ENCODE results near the gene SORL1.

- no peak for TF ChIP-seq EZH2 (IDR thresholded peaks at IDR 0.05; ENCODE audit: insufficient read depth, poor library complexity, severe bottlenecking)
- no peak for TF ChIP-seq EZH2phosphoT487 (IDR thresholded peaks at IDR 0.05; ENCODE audit: insufficient read depth, low read depth)
These were observed 196.2 kb downstream of the SORL1 start for GRCh38 chr11:121648306-121648705.

Data from GM23248 (cell line).